Natural killer cell (primary cell): ENCODE data around the gene SMPD3. TPM values are rescaled to one million over a fixed set of nuclear protein-coding genes. Genes with fewer than 3 reads are reported as not detected.

ENCODE experiments used
- ATAC-seq, 3 donors: fragments of 150-1000 bp in 2 of 3; fragments of 200-7000 bp in 1 of 3; cut with Tn5 transposase; 1 replicate in 1 of 3; 2 replicates in 2 of 3; pipeline ENCODE4 v1.10.0; 2021; ENCODE audit warnings: mild to moderate bottlenecking in 2 of 3, moderate library complexity in 2 of 3
- DNase-seq, 2 donors: peaks; one replicate each; pipeline versions ENCODE4 v3.0.0 to v3.0.0-alpha.2; 2013 to 2021; ENCODE audit warnings: mixed read lengths in 1 of 2
- H3K27ac ChIP-seq: one replicate; pipeline ENCODE4 v1.5.1; 2013; ENCODE audit warnings: mild to moderate bottlenecking, low read length
- H3K27me3 ChIP-seq: one replicate; pipeline ENCODE4 v1.6.1; 2013; ENCODE audit warnings: low read length; ENCODE audit not compliant: control insufficient read depth, insufficient read depth
- H3K36me3 ChIP-seq: one replicate; pipeline ENCODE4 v1.6.1; 2013; ENCODE audit warnings: low read length; ENCODE audit not compliant: control insufficient read depth, insufficient read depth
- H3K4me1 ChIP-seq: one replicate; pipeline ENCODE4 v1.6.1; 2013; ENCODE audit warnings: low read length; ENCODE audit not compliant: control insufficient read depth, insufficient read depth
- H3K4me3 ChIP-seq: one replicate; pipeline ENCODE4 v1.5.1; 2013; ENCODE audit warnings: low read length
- H3K9me3 ChIP-seq: one replicate; pipeline ENCODE4 v1.6.1; 2013; ENCODE audit warnings: low read length; ENCODE audit not compliant: control insufficient read depth, insufficient read depth
- H3K27ac Mint-ChIP-seq, 2 donors: one replicate each; pipeline ENCODE4 v1.8.0; 2022; ENCODE audit warnings: mild to moderate bottlenecking in 2 of 2, mixed read lengths in 2 of 2, moderate library complexity in 1 of 2
- H3K27me3 Mint-ChIP-seq, 2 donors: one replicate each; pipeline ENCODE4 v1.8.0; 2022; ENCODE audit warnings: low read depth in 2 of 2, mixed read lengths in 2 of 2
- H3K36me3 Mint-ChIP-seq: one replicate; pipeline ENCODE4 v1.8.0; 2022; ENCODE audit warnings: mixed read lengths
- H3K4me1 Mint-ChIP-seq, 2 donors: one replicate each; pipeline ENCODE4 v1.8.0; 2022; ENCODE audit warnings: mixed read lengths in 2 of 2
- H3K4me3 Mint-ChIP-seq: one replicate; pipeline ENCODE4 v1.8.0; 2022; ENCODE audit warnings: mild to moderate bottlenecking, moderate library complexity, mixed read lengths
- H3K9me3 Mint-ChIP-seq, 2 donors: one replicate each; pipeline ENCODE4 v1.8.0; 2022; ENCODE audit warnings: mixed read lengths in 2 of 2
- WGBS: methylation state at CpG from one replicate; pipeline ENCODE4 v1.1.7; 2013; ENCODE audit warnings: missing lambda C conversion rate; ENCODE audit not compliant: insufficient coverage; 5-methylcytosine and 5-hydroxymethylcytosine counted together
- intact Hi-C: fragments of 100-400 bp; cut with micrococcal nuclease; formaldehyde crosslinking; loops from one replicate; pipeline ENCODE4 v1.14.2; 2022
- total RNA-seq, 4 donors: library from RNA; stranded (reverse); fragments of 120-200 nt in 1 of 4; gene quantifications; one replicate each; pipeline versions ENCODE4 v1.2.3 to v1.2.4, GENCODE V29; 2013 to 2022
- TF ChIP-seq, protein P1 (sequence below): fragments of 200-600 bp; IDR thresholded peaks from one replicate; pipeline ENCODE4 v1.8.0; 2022; ENCODE audit warnings: antibody characterized with exemption

Gene SMPD3
- total RNA-seq, 3 donors from 2014 or later (not counting 1 experiment from before 2014, with no cell fraction given): 2.4 to 13.3 (median 3.2) TPM

GRCh38 chr16:68368301-68368888 is 79.9 kb downstream of the SMPD3 start:
- Histone ChIP-seq H3K27ac (no peak overlapping the region), H3K27me3 (peaks cover 3% of the 10 kb centered on the region), H3K9me3 (no peaks in the 10 kb centered on the region), H3K4me3 (no peak overlapping the region), H3K36me3 (no peaks in the 10 kb centered on the region), H3K4me1 (peaks cover 71% of the 10 kb centered on the region)
- Mint-ChIP-seq H3K4me1 (peaks cover 38 to 60% of the 10 kb centered on the region in 2 donors), H3K9me3 (no peaks in the 10 kb centered on the region), H3K4me3 (peak overlapping the region; percentile 66), H3K27me3 (peaks cover 0 to 7% of the 10 kb centered on the region in 2 donors), H3K27ac (peak overlapping the region in 1 of 2 donors; percentile 88), H3K36me3 (no peaks in the 10 kb centered on the region)
- TF ChIP-seq, protein P1, sequence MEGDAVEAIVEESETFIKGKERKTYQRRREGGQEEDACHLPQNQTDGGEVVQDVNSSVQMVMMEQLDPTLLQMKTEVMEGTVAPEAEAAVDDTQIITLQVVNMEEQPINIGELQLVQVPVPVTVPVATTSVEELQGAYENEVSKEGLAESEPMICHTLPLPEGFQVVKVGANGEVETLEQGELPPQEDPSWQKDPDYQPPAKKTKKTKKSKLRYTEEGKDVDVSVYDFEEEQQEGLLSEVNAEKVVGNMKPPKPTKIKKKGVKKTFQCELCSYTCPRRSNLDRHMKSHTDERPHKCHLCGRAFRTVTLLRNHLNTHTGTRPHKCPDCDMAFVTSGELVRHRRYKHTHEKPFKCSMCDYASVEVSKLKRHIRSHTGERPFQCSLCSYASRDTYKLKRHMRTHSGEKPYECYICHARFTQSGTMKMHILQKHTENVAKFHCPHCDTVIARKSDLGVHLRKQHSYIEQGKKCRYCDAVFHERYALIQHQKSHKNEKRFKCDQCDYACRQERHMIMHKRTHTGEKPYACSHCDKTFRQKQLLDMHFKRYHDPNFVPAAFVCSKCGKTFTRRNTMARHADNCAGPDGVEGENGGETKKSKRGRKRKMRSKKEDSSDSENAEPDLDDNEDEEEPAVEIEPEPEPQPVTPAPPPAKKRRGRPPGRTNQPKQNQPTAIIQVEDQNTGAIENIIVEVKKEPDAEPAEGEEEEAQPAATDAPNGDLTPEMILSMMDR: no peak
- ATAC-seq (no peak), DNase-seq (peak in 1 of 2 donors; percentile 54)
- intact Hi-C loops: loop anchor here (5.0 kb wide), 1 partner anchor 144 kb away; no protein-coding TSS in a partner anchor
- WGBS: 44% methylated on average over 12 of the region's 12 CpGs

- Histone ChIP-seq H3K36me3 (no peaks in the 10 kb centered on the region), H3K4me1 (peaks cover 71% of the 10 kb centered on the region), H3K4me3 (no peak overlapping the region), H3K27ac (no peak overlapping the region), H3K9me3 (no peaks in the 10 kb centered on the region), H3K27me3 (peaks cover 3% of the 10 kb centered on the region)
- Mint-ChIP-seq H3K27me3 (peaks cover 0 to 7% of the 10 kb centered on the region in 2 donors), H3K4me3 (peak overlapping the region; percentile 28), H3K4me1 (peaks cover 38 to 59% of the 10 kb centered on the region in 2 donors), H3K9me3 (no peaks in the 10 kb centered on the region), H3K27ac (peak overlapping the region in 1 of 2 donors; percentile 88), H3K36me3 (no peaks in the 10 kb centered on the region)
- TF ChIP-seq, protein P1: no peak
- 90% methylated on average over 14 of the region's 14 CpGs for WGBS
- ATAC-seq (no peak), DNase-seq (no peak)
- intact Hi-C loops: loop anchor here (5.0 kb wide), 1 partner anchor 144 kb away; no protein-coding TSS in a partner anchor
Measured at GRCh38 chr16:68367891-68368290, 80.4 kb downstream of the SMPD3 start.

DNA sequence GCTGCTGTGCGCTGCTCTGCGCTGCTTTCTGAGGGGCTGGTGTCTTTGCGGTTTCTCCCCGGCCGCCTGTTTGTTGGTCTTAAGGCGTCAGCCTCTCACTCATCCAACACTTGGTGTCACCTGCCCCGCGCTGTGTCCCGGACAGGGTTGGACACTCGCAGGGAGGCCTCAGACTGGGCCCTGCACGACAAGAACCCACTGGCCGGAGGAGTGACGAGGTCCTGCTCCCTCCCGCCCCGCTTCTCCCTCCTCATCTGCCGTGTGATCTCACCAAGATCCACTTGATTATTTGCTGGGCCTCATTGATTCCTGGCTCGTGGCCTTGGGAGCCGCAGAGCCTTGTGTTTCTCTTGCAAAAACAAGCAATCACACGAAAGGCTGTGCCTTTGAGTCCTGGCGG is 80.9 kb downstream of the SMPD3 start:
- no peak for ATAC-seq
- TF ChIP-seq, protein P1: no peak
- no peak overlapping the region for H3K27ac ChIP-seq
- peaks cover 71% of the 10 kb centered on the region for H3K4me1 ChIP-seq
- intact Hi-C loops: loop anchor here (5.0 kb wide), 1 partner anchor 145 kb away; no protein-coding TSS in a partner anchor
- H3K9me3 Mint-ChIP-seq: no peaks in the 10 kb centered on the region
- H3K4me3 Mint-ChIP-seq: no peak overlapping the region
- no peak for DNase-seq
- 89% methylated on average over 20 of the region's 20 CpGs for WGBS
- no peak overlapping the region for H3K27ac Mint-ChIP-seq
- H3K4me1 Mint-ChIP-seq: peaks cover 35 to 56% of the 10 kb centered on the region in 2 donors
- peaks cover 0 to 7% of the 10 kb centered on the region in 2 donors for H3K27me3 Mint-ChIP-seq
- no peaks in the 10 kb centered on the region for H3K36me3 Mint-ChIP-seq
- no peaks in the 10 kb centered on the region for H3K9me3 ChIP-seq
- no peaks in the 10 kb centered on the region for H3K36me3 ChIP-seq
- peaks cover 3% of the 10 kb centered on the region for H3K27me3 ChIP-seq
- H3K4me3 ChIP-seq: no peak overlapping the region
